NCI-H1092 treated with DMSO at 0.1 percent for 48 hours (cell line): Measurements from ENCODE around the gene IGFALS.

Source experiments
- DNase-seq: peaks from one replicate; lab custom pipeline; 2025; lab: John Stamatoyannopoulos, UW

The IGFALS gene

GRCh38 chr16:1776672-1776955, 16.9 kb downstream of the IGFALS start:
- DNase-seq = no peak

- DNase-seq = no peak
Observed at GRCh38 chr16:1775846-1776671, 17.4 kb downstream of the IGFALS start.

- no peak for DNase-seq
Observed at GRCh38 chr16:1775006-1775845, 18.3 kb downstream of the IGFALS start.

- no peak for DNase-seq
Observed at GRCh38 chr16:1774448-1774780, 19.1 kb downstream of the IGFALS start.

GRCh38 chr16:1773703-1774447, 19.6 kb downstream of the IGFALS start:
- DNase-seq = no peak

- DNase-seq = peak; percentile 88
Observed at GRCh38 chr16:1772908-1773702, 20.4 kb downstream of the IGFALS start, which contains the start of gene MRPS34. Gene MRPS34, minus strand, starts transcription at chr16:1773134. Its CDS starts 15 bp downstream, at chr16:1773119.

- no peak for DNase-seq
Observed at GRCh38 chr16:1772362-1772907, 21.1 kb downstream of the IGFALS start, which contains the start of gene EME2. Gene EME2, plus strand, starts transcription at chr16:1772810. Its CDS starts 418 bp downstream, at chr16:1773228.

- no peak for DNase-seq
Observed at GRCh38 chr16:1771864-1772361, 21.6 kb downstream of the IGFALS start.

- peak; percentile 66 for DNase-seq
Observed at GRCh38 chr16:1771188-1771863, 22.2 kb downstream of the IGFALS start, which contains the start of gene NME3. Gene NME3, minus strand, starts transcription at chr16:1771543. Its CDS starts 9 bp downstream, at chr16:1771534.

GRCh38 chr16:1770328-1771187, 22.9 kb downstream of the IGFALS start:
- DNase-seq = peak; percentile 54

GRCh38 chr16:1769402-1770300, 23.9 kb downstream of the IGFALS start:
- no peak for DNase-seq

- DNase-seq = no peak
Observed at GRCh38 chr16:1768767-1769401, 24.6 kb downstream of the IGFALS start.

- DNase-seq = no peak
Observed at GRCh38 chr16:1768061-1768766, 25.3 kb downstream of the IGFALS start.

GRCh38 chr16:1767116-1767994, 26.1 kb downstream of the IGFALS start:
- DNase-seq = no peak

GRCh38 chr16:1766701-1767100, 26.8 kb downstream of the IGFALS start:
- no peak for DNase-seq

GRCh38 chr16:1766231-1766630, 27.3 kb downstream of the IGFALS start:
- DNase-seq = no peak
